ENCODE results near the gene HOOK2.

- TF ChIP-seq EZH2 (IDR thresholded peaks at IDR 0.05; ENCODE audit: low read depth, unreplicated experiment) (no peak), POLR2AphosphoS5 (IDR thresholded peaks at IDR 0.05; ENCODE audit: low read depth) (no peak), REST (IDR thresholded peaks at IDR 0.05; ENCODE audit: unreplicated experiment) (no peak)
These were observed 26.9 kb downstream of the HOOK2 start for GRCh38 chr19:12748489-12748888.
